GM18498 (cell line): ENCODE results near the gene PLG.
"Not testable (repeated sequence)": the region's sequence is repeated elsewhere in the genome, so short reads cannot be mapped to it uniquely, and the experiment has no call there.

Experiments
- ATAC-seq: cut with Tn5 transposase; IDR thresholded peaks from one replicate; pipeline ENCODE4 v1.9.1; 2021; ENCODE audit warnings: mild to moderate bottlenecking, moderate library complexity; ENCODE audit not compliant: unreplicated experiment

Gene PLG

GRCh38 chr6:160774399-160774798 lies 72.4 kb downstream of the PLG start:
- ATAC-seq = no peak

GRCh38 chr6:160775792-160776580 lies 73.9 kb downstream of the PLG start:
- peak; percentile 76 for ATAC-seq

- not testable (repeated sequence) for ATAC-seq
Observed at GRCh38 chr6:160779095-160779494, 77.1 kb downstream of the PLG start.

GRCh38 chr6:160780656-160781055 lies 78.6 kb downstream of the PLG start:
- not testable (repeated sequence) for ATAC-seq

- no peak for ATAC-seq
Observed at GRCh38 chr6:160781298-160781697, 79.3 kb downstream of the PLG start.

GRCh38 chr6:160782228-160782627 lies 80.2 kb downstream of the PLG start:
- ATAC-seq = no peak

- no peak for ATAC-seq
Observed at GRCh38 chr6:160783741-160784140, 81.7 kb downstream of the PLG start.

- not testable (repeated sequence) for ATAC-seq
Observed at GRCh38 chr6:160788126-160788525, 86.1 kb downstream of the PLG start.

GRCh38 chr6:160788806-160789205 lies 86.8 kb downstream of the PLG start:
- no peak for ATAC-seq

GRCh38 chr6:160789263-160790027 lies 87.4 kb downstream of the PLG start:
- no peak for ATAC-seq

GRCh38 chr6:160790028-160790792 lies 88.2 kb downstream of the PLG start:
- ATAC-seq = peak; percentile 41

GRCh38 chr6:160791459-160791858 lies 89.4 kb downstream of the PLG start:
- peak; percentile 80 for ATAC-seq

- peak; percentile 52 for ATAC-seq
Observed at GRCh38 chr6:160791981-160792418, 90.0 kb downstream of the PLG start.

- no peak for ATAC-seq
Observed at GRCh38 chr6:160792708-160793107, 90.7 kb downstream of the PLG start.

- ATAC-seq = no peak
Observed at GRCh38 chr6:160793652-160794051, 91.6 kb downstream of the PLG start.

GRCh38 chr6:160795721-160796120 lies 93.7 kb downstream of the PLG start:
- no peak for ATAC-seq

- ATAC-seq = no peak
Observed at GRCh38 chr6:160798625-160799024, 96.6 kb downstream of the PLG start.

- ATAC-seq = no peak
Observed at GRCh38 chr6:160799801-160800506, 97.9 kb downstream of the PLG start.

- ATAC-seq = no peak
Observed at GRCh38 chr6:160801418-160801817, 99.4 kb downstream of the PLG start.

- not testable (repeated sequence) for ATAC-seq
Observed at GRCh38 chr6:160802049-160802448, 100.0 kb downstream of the PLG start.
